T-helper 2 cell (primary cell): ENCODE measurements around the gene SFRP5.

Source experiments
- DNase-seq, 5 experiments: peaks; one replicate each; pipeline versions ENCODE4 v3.0.0 to v3.0.0-alpha.2; 2012 to 2022

Gene SFRP5

DNA sequence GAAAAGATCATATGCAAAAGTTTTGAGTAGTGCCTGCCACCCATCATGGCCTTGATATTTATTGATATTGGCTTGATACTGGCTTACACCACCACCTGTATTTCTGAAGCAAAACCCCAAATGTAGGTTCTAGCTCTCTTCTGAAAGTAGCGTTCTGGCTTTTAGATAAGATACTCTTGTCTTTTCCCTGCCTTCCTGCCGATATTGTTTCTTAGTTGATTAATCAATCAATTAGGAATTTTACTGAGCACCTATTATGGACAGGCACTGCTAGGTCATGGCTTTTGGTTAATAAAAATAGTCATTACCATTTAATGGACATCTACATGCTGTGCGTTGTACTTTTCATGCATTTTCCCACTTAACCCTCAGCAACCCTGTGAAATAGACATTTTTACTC, 7.9 kb downstream of the SFRP5 start:
- no peak for DNase-seq

DNA sequence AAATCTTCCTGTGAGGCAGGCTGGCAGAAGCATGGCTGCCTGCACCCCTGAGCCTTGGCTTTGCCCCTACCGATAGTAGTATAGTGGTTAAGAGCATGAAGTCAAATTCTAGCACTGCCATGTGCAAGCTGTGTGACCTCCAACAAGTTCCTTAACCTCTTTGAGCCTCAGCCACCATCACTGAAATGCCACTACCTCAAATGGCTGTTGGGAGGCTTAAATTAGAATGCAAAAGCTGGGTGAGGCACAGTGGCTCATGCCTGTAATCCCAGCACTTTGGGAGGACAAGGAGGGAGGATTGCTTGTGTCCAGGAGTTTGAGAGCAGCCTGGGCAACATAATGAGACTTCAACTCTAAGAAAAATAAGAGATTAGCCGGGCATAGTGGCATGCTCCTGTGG, 8.4 kb downstream of the SFRP5 start:
- no peak for DNase-seq

DNA sequence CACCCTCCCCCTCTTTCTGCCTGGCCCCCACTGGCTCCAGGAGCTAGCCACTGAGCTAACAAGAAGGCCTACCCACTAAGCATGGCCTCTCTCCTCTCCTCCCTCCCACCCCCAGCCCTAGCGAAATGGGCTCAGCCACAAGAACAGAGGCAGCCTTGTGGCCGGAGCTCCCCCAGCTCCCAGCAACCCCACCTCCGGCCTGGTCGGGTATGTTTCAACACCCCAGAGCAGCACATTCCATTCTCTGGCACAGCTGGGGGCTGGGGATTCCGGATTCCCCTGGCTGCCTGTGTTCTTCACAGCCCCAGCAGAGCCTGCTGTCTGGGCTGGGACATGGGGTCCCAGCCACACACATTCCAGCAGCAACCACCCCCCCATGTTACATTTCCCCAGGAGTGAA, 9.0 kb downstream of the SFRP5 start:
- no peak for DNase-seq

DNA sequence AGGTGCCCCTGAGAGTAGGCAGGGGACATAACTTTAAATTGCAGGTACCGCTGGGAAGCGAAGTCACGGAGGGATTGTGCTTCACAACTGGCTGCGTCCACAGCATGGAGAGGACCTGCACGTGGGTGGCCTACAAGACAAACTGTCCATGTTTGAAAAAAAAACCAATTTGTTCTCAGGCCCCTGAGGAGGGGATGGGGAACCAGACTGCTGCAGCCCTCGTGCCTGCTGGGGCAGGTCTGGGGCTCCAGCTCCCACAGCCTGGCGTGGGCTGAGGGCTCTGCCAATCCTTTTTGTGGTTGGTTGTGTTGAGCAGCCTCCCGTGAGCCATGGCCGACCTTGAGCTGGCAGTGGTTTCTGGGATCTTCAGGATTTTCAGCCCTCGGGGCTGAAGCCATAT, 9.7 kb downstream of the SFRP5 start:
- no peak for DNase-seq

DNA sequence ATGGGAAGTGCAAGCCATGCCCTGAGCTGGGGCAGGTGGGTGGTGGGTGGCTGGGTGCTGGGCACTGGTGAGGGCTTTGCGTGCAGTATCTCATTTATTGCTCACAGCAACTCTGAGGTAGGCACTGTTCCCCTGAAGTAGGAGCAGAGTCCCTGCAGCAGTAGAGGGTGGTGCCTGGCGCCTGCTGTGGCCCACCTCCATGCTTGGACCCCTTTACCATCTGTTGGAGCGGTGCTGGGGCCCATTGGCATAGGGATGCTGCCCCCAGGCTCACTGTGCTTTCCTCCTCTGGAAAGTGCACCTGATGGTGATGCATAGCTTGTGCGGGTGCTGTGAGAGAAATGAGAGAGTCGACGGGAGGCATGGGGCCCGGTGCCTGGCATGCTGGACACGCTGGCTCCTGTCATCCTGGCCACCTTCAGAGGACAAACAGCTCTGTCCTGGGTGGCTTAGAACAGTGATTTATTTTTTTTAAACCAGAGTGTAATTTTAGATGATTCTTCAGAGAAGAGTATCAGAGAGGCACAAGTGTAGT, 10.4 kb downstream of the SFRP5 start:
- no peak for DNase-seq

DNA sequence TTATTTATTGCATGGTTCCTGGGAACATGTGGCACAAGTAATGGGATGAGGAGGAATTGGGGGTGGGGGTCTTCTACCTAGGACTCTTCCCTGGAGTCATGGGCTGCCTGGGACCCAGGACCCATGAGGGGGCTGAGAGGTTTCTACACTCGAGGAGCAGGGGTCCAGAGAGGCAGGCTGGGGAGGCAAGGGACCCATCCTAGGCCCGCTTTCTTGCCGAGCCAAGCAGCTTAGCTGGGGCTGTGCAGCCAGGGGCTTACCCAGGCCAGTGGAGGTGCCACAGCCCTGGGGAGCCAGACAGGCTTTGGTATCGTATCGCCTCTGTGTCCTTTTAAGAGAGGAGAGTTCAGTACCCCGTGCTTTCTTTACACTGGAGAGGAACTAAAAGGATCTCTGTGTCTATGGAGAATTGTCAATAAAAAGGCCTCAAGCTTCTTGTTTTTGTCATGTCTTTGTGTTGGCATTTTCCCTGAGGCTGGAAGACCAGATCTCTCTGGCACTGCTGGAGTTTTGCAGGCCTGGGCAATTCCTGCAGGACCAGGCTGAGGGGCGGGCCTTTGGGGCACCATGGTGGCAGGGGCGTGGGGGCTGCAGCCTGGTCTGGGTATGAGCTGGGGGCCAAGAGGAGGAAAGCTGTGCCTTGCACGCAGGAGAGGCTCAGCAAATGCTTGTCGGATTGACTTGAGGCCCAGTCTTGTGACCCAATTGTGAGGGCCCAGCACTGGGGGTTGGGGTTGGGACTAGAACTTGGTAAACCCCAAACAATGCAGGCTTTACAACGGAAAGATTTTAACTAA, 11.1 kb downstream of the SFRP5 start:
- DNase-seq = no peak

DNA sequence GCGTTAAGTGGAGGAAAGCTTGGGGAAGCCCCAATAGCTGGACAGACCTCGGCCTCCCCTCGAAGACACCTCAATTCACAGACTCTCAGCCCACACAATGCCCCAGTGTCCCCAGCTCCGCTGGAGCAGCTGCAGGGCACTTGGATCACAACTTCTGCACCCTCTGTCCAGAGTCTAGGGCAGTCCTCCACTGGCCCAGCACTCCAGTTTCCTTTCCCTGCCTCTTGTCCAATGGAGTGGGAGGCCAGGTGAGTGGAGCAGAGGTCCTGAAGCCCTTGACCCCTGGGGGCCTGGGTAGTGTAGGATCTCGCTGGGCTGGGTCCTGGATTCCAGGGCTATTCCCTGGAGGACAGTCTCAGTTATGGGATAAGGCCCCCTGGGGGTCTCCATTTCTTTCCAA, 11.9 kb downstream of the SFRP5 start:
- no peak for DNase-seq

DNA sequence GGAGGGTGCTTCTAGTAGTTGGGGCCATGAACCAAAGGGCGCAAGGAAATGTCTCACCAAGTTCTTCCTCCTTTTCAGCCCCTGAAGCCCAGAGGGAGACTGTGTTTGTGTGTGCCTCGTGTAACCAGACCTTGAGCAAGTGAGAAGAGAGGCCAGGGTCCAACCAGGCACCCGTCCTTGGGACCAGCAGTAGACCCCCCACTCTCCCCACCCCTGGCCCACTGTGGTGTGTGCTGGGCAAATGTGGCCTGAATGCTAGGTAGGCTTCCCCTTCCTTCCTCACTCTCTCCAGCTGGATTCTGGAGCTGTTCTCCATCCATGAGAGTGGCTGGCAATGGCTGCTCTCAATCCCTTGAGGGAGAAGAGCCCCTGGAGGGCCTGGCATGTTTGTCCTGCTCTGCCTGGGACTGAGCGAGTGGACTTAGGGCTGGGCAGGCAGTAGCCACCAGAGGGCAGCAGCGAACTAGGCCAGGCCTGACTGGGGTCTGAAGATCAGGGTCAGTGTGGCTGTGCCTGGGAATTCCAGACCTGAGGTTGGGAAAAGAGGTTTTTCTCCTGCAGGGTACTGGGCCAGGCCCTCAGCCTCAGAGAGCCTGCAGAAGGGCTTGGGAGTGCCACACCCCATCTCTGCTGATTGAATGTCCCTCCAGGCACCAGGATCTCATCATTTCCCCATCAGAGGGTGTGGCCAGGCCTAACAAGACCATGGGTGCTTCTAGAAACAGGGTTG, 12.5 kb downstream of the SFRP5 start:
- peak in 3 of 5 experiments; percentile 18 to 33 (median 30) for DNase-seq

DNA sequence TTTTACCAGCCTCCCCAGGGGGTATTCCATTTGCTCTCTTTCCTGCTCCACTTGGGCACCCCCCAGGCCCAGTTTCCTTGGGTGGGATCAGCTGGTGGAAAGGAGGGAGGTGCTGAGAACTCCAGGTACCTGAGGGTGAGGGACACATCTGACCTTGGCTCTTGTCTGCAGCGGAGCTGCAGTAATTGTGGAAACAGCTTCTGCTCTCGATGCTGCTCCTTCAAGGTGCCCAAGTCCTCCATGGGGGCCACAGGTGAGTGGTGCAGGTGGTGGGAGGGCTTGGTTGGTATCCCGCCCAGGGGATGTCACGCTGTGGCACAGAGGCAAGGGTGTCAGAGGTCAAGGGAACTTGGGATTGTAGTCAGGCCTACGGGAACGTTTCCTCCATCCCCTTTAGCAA, 14.3 kb downstream of the SFRP5 start:
- DNase-seq = no peak

DNA sequence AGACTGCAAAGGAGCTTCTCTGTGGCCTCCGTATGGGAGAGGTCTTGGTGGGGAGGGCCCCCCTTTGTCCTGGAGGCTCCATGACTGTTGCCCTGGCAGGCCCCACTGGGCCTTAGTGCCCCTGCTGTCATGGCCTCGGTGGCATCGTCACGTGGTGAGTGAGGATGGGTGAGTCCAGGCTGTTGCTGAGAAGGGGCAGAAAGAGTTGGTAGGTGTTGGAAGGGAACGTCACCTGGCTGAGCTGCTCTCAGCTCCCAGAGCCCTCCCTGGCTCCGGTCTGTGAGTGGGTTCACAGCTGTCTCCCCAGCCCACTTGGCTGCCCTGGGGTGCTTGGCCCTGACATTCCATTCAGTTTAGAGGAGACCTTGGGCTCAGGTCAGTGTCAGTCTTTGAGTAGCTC, 16.1 kb downstream of the SFRP5 start:
- no peak for DNase-seq

DNA sequence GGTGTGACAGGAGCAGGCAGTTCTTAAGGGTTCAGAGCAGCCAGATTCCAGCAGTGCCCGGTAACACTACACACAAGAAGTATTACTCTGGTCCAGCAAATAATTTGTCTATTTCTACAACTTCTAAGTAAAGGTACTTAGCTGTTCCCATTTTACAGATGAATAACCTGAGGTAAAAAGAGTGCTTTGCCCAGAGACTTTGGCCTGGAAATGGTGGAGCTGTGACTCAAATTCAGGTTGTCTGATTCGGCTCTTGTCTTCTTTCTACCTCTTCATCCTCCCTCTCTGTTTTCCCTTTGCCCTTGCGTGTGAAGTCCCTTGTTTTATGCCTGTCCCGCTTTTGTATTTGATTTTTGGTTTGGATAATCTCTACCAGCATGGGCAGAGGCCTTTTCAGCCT, 17.1 kb downstream of the SFRP5 start:
- DNase-seq = no peak

DNA sequence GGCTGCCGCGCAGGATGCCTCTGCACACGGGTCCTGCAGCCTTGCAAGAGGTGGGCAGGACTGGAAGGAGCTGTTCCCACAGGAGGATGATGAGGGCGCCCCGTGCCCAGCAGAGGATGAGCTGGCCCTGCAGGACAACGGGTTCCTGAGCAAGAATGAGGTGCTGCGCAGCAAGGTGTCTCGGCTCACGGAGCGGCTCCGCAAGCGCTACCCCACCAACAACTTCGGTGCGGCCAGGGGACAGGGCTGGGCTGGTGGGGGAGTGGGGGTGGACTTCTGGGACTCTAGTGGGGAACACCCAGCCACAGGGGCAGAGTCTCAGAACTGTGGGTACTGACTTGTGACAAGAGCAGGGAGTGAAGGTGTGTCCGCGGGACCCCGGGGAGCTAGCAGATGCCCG, 18.8 kb downstream of the SFRP5 start:
- no peak for DNase-seq

DNA sequence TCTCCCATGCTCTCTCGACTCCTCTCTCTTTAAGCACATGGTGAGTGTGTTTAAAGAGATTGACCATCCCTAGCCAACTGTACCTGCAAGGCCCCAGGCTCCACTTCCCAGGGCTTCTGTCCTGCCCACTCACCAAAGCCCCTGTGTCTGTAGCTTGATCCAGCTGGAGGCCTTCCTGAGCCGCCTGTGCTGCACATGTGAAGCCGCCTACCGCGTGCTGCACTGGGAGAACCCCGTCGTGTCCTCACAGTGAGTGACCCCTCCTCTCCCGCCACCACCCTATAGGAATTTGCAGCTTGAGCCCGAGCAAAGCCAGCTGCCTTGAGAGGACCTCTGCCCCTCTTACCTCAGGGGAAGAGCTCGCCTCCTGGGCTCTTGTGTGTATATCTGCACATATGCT, 23.7 kb downstream of the SFRP5 start:
- no peak for DNase-seq

DNA sequence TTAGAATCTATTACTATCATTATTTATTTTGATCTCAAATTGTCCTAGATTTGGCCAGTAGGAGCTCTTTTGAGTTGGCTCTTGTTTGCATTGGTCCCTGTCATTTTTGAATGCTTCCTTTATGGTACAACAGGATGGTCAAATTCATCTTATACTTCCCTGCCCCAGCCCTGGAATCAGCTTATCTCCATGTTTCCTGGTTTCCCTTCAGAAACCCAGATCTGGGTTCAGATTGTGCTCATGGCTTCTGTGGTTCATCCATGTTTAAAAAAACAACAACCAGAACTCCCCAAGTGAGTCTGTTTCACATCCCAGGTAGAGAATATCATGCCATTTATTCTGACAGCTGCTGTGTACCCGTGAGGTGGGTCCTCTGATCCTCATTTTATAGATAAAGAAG, 24.2 kb downstream of the SFRP5 start:
- DNase-seq = no peak

DNA sequence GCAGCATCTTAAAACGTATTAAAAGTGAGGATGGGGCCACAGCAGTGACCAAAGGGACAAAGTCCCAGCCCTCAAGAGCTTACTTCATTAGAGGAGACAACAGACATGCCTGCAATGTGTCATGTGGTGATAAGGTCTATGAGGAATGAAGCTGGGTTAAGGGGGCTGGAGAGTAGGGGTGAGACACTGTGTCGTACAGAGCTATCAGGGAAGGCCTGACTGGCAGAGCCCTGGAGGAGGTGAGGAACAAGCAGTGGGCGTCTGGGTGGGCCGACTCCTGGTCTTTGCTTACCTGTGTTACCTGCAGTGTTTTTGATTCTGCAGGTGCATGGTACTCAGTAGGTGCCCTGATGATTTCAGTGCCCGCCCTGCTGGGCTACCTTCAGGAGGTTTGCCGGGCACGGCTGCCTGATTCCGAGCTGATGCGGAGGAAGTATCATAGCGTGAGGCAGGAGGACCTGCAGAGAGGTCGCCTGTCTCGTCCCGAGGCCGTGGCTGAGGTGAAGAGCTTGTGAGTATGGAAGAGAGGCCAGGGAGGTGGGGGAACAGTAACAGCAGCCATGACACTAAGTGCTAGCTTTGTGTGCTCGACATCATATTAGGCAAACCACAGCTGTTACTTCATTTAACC, 27.3 kb downstream of the SFRP5 start:
- DNase-seq = no peak

DNA sequence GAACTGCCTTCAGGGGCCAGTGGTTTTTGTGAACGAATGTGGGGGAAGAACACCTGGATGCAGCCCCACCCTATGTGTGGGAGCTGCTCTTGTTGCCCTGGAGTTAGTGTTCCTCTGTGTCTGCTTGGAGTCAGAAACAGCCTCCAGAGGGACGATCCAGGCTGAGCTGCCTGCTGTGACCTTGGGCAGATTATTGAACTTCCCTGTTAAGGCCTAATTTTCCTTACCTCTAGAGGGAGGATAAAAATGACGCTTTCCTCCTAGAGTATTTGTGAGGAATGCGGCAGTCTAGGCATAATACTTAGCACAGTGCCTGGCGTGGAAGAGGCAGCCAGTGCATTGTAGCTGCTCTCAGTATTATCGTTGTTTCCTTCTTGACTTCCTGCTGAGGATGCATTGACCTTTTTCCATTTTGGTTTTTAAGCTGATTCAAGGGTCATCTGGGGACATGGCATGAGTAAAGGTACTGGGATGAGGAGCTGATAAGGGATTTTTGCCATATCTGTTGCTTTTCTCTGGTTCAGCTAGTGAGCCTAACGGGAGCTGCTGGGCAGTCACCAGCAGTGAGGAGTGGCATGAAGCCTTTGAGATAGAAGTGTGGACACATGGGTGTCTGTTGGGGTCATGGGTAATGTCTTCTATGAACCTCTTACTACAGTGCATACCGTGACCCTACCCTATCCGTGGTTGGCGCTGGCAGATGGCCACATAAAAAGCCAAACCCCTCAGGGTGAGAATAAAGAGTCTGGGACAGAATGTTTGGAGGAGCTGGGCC, 28.4 kb downstream of the SFRP5 start:
- DNase-seq = no peak

DNA sequence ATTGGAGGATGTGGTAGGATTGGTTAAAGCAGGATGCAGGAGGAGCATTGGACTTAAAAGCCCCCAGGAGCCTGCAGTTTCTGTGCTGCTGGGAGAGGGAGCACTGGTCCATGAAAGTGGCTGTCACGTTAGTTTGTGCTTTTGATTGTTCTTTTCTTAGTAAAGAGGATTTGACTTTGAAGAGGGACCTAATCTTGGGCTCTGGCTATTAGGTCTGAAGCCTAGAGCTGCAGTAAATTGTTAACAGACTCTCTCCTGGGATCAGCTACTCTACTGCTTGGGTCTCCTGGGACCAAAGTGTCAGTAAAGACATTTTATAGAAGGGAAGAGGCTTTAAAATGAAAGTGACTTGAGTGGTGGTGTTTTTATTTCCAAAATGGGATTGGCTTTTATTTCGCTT, 31.2 kb downstream of the SFRP5 start:
- DNase-seq = no peak

DNA sequence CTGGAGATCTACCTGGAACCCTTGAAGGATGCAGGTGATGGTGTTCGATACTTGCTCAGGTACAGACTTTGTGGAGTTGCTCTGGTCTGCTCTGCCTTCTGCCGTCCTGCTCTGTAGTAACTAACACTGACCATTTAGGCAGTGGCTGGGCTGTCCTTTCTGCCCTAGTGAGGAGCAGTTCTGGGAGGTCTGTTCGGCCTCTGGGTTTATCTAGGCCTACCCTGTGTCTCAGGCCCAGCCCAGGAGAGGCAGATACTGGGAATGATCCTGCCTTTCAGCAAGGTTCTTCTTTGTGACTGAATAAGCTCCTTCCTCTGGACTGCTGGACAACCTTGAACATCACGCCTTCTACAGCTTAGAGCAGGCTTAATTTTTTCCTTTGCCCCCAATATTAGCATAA, 33.2 kb downstream of the SFRP5 start:
- DNase-seq = no peak

DNA sequence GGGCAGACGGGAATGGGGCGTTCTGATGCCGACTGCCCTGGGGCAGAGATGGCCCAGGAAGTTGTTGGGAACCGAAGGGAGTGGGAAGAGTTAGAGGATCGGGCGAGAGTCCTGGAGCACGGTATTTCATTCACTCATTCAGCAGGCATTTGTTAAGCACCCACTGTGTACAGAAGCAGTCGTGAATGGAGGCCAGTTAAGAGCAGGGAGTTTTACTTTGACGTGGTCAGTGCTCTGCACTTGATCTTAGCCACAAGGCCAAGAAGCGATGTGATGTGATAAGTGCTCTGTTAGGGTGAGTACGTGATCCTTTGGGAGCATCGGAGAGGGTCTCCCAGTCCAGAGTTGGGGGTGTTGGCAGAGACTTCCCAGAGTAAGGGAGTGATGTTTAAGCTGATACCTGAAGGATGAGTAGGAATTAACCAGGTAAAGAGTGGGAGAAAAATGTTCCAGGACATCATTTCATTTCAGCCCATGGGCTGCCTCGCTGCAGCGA, 34.0 kb downstream of the SFRP5 start:
- peak in 1 of 5 experiments; percentile 24 for DNase-seq

DNA sequence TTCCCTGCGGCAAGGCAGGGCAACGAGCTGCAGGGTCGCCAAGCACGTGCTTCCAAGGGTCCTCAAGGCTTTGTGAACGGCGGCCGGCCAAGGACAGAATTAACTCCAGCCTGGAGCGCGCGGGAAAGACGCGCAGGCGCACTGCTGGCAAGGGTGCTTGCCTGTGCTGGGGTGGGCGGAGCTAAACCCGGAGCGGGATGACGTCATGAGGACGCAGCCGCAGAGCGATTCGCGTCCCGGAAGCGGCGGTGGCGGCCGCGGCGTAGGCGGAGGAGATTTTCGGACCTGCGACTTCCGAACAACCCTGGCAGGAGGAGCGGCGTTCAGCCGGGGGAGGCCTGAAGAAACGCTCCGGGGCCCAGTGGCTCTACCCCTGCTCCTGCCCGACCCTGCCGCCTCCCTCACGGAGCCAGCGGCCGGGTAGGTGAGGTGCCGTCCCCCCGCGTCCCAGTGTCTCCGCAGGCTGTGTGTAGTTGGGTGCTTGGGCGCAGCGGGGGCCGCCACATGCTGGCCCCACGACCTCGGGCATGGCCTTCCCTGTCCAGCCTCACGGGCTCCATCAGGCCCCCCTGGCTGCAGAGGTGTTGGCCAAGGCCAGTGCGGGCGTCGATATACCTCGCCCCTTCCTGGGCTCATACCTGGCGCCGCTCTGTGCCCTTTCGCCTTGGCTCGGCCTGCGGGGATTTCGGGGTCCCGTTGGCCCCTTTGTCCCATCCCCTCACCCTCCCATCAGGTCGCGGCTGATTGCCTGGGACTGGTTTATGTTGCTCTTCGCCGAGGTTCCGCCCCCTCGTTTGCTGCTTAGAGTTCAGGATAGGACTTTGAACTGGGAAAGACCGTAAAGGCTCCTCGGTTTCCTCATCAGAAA, 34.7 kb downstream of the SFRP5 start, which contains the start of gene ZFYVE27:
TSS of gene ZFYVE27 (plus strand) at position 227 of the 868 bp plus-strand sequence. CDS start 1,350 bp downstream, outside the sequence.
- DNase-seq = peak; percentile 88 to 94 (median 93)

DNA sequence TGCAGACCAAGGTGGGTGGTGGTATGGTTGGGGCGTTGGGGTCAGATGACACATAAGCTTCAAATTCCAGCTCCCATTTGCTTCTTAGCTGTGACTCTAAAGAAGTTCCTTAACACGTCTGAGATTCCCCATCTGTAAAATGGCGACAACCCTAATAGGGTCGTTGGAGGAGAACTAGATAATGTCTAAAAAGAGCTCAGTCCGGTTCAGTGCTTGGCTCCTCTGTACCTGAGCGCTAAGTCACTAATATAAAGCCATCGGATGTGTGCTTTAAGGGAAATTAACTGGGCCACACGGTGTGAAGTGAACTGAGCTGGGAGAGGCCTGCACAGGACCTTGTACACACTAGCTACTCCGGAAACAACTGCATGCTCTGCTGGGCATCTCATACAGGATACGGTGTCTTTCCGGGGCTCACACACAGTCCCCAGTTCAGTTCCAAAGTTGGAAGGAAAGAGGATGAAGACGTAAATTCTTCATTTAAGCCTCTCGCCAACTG, 35.3 kb downstream of the SFRP5 start:
- DNase-seq = no peak
